Stimulated activated CD8-positive, alpha-beta memory T cell treated with anti-CD3 and anti-CD28 coated beads, Interleukin-12 subunit alpha, Interleukin-12 subunit beta, amount 100 ng/mL, for 24 hours (primary cell): ENCODE measurements around the gene ANKRD6.

Source experiments
- DNase-seq: peaks from one replicate; pipeline ENCODE4 v3.0.0-alpha.2; 2020; ENCODE audit errors: extremely low read depth

The ANKRD6 gene

GRCh38 chr6:89564752-89565427 is 131.9 kb downstream of the ANKRD6 start:
- no peak for DNase-seq

- no peak for DNase-seq
Observed at GRCh38 chr6:89566008-89566800, 133.3 kb downstream of the ANKRD6 start.

GRCh38 chr6:89566930-89567629 is 134.1 kb downstream of the ANKRD6 start:
- DNase-seq = no peak

GRCh38 chr6:89567630-89568390 is 134.9 kb downstream of the ANKRD6 start:
- DNase-seq = no peak

GRCh38 chr6:89574910-89575561 is 142.1 kb downstream of the ANKRD6 start:
- no peak for DNase-seq

GRCh38 chr6:89575562-89575960 is 142.6 kb downstream of the ANKRD6 start:
- no peak for DNase-seq

- no peak for DNase-seq
Observed at GRCh38 chr6:89580997-89581666, 148.2 kb downstream of the ANKRD6 start.

- DNase-seq = no peak
Observed at GRCh38 chr6:89581689-89582088, 148.7 kb downstream of the ANKRD6 start.

GRCh38 chr6:89582669-89583325 is 149.8 kb downstream of the ANKRD6 start:
- DNase-seq = no peak

GRCh38 chr6:89583559-89583958 is 150.6 kb downstream of the ANKRD6 start:
- no peak for DNase-seq

GRCh38 chr6:89584539-89584938 is 151.6 kb downstream of the ANKRD6 start:
- DNase-seq = no peak

- DNase-seq = no peak
Observed at GRCh38 chr6:89585154-89585553, 152.2 kb downstream of the ANKRD6 start.

GRCh38 chr6:89589297-89590025 is 156.5 kb downstream of the ANKRD6 start:
- no peak for DNase-seq

- DNase-seq = no peak
Observed at GRCh38 chr6:89590133-89590532, 157.2 kb downstream of the ANKRD6 start.

- no peak for DNase-seq
Observed at GRCh38 chr6:89591745-89592144, 158.8 kb downstream of the ANKRD6 start.

GRCh38 chr6:89596056-89596455 is 163.1 kb downstream of the ANKRD6 start:
- no peak for DNase-seq

GRCh38 chr6:89596484-89596883 is 163.5 kb downstream of the ANKRD6 start:
- no peak for DNase-seq

GRCh38 chr6:89597372-89597771 is 164.4 kb downstream of the ANKRD6 start:
- DNase-seq = no peak

- DNase-seq = no peak
Observed at GRCh38 chr6:89597988-89598387, 165.0 kb downstream of the ANKRD6 start.

GRCh38 chr6:89599727-89600126 is 166.8 kb downstream of the ANKRD6 start:
- no peak for DNase-seq
